Hepatocyte (in vitro differentiated cells): Measurements from ENCODE around the gene KY. TPM values are rescaled to one million over a fixed set of nuclear protein-coding genes. Genes with fewer than 3 reads are reported as not detected.

Source experiments
- DNase-seq: peaks from one replicate; pipeline ENCODE4 v3.0.0-alpha.2; 2016; ENCODE audit warnings: low spot score
- H2AFZ ChIP-seq: fragments of 200-600 bp; sonication (generic); 2 replicates; pipeline ENCODE4 v1.6.0; 2016; ENCODE audit warnings: antibody characterized with exemption, mild to moderate bottlenecking
- H3K27ac ChIP-seq: fragments of 200-600 bp; sonication (generic); 2 replicates; pipeline ENCODE4 v1.5.1; 2016; ENCODE audit warnings: mild to moderate bottlenecking
- H3K27me3 ChIP-seq: fragments of 200-600 bp; sonication (generic); 2 replicates; pipeline ENCODE4 v1.6.1; 2016
- H3K36me3 ChIP-seq: fragments of 200-600 bp; sonication (generic); replicated peaks from 2 replicates; pipeline ENCODE4 v1.5.1; 2016; ENCODE audit warnings: low read depth; ENCODE audit not compliant: insufficient read depth
- H3K4me1 ChIP-seq: fragments of 200-600 bp; sonication (generic); 2 replicates; pipeline ENCODE4 v1.5.1; 2016; ENCODE audit warnings: mild to moderate bottlenecking, moderate library complexity; ENCODE audit not compliant: insufficient read depth
- H3K4me2 ChIP-seq: fragments of 200-600 bp; sonication (generic); 2 replicates; pipeline ENCODE4 v1.6.0; 2016
- H3K4me3 ChIP-seq: fragments of 200-600 bp; sonication (generic); 2 replicates; pipeline ENCODE4 v1.5.1; 2016; ENCODE audit warnings: mild to moderate bottlenecking
- H3K79me2 ChIP-seq: fragments of 200-600 bp; sonication (generic); 2 replicates; pipeline ENCODE4 v1.6.0; 2017; ENCODE audit warnings: mild to moderate bottlenecking
- H3K9me2 ChIP-seq: fragments of 200-600 bp; sonication (generic); replicated peaks from 2 replicates; pipeline ENCODE4 v1.6.0; 2017; ENCODE audit warnings: mild to moderate bottlenecking; ENCODE audit not compliant: insufficient read depth
- H3K9me3 ChIP-seq: fragments of 200-600 bp; sonication (generic); 2 replicates; pipeline ENCODE4 v1.5.1; 2016; ENCODE audit warnings: low read depth, mild to moderate bottlenecking
- H4K20me1 ChIP-seq: fragments of 200-600 bp; sonication (generic); 2 replicates; pipeline ENCODE4 v1.6.0; 2016; ENCODE audit warnings: mild to moderate bottlenecking; ENCODE audit not compliant: insufficient read depth, poor library complexity, severe bottlenecking
- CTCF ChIP-seq: fragments of 200-600 bp; sonication (generic); IDR thresholded peaks from 2 replicates; pipeline ENCODE4 v1.5.1; 2016; ENCODE audit warnings: antibody characterized with exemption, mild to moderate bottlenecking; ENCODE audit not compliant: poor library complexity
- EZH2 ChIP-seq: fragments of 200-600 bp; sonication (generic); IDR thresholded peaks from 2 replicates; pipeline ENCODE4 v1.6.1; 2016; ENCODE audit warnings: antibody characterized with exemption, mild to moderate bottlenecking, borderline replicate concordance
- EZH2phosphoT487 ChIP-seq: fragments of 200-600 bp; sonication (generic); IDR thresholded peaks from one replicate; pipeline ENCODE4 v1.6.1; 2018; ENCODE audit warnings: antibody characterized with exemption, mild to moderate bottlenecking, low read depth, moderate library complexity; ENCODE audit not compliant: unreplicated experiment, severe bottlenecking
- WGBS: methylation state at CpG from one replicate; pipeline ENCODE4 v1.1.6; 2016; ENCODE audit warnings: low lambda C conversion rate; ENCODE audit errors: missing lambda C conversion rate; 5-methylcytosine and 5-hydroxymethylcytosine counted together
- polyA plus RNA-seq: library from polyadenylated mRNA; unstranded; fragments of >200 nt; fragmentation: Nextera tagmentation; extraction: Ambion mirVana; gene quantifications from 2 replicates; pipeline ENCODE4 v1.2.1, GENCODE V29; 2016
- total RNA-seq: library from RNA; depleted of rRNA; stranded (reverse); fragments of >200 nt; gene quantifications from 2 replicates; pipeline ENCODE4 v1.2.3, GENCODE V29; 2014

KY gene
- total and polyA plus RNA-seq, 2 experiments from 2014 or later = 0.53 to 1.6 TPM

- Histone ChIP-seq H3K27me3 (no peaks in the 10 kb centered on the region), H3K4me2 (no peak overlapping the region), H3K27ac (no peak overlapping the region), H3K9me3 (no peaks in the 10 kb centered on the region), H3K4me3 (no peak overlapping the region), H3K36me3 (no peaks in the 10 kb centered on the region), H3K4me1 (no peaks in the 10 kb centered on the region), H4K20me1 (no peaks in the 10 kb centered on the region), H2AFZ (no peak overlapping the region), H3K79me2 (no peaks in the 10 kb centered on the region), H3K9me2 (no peaks in the 10 kb centered on the region)
- TF ChIP-seq EZH2phosphoT487 (no peak), EZH2 (no peak), CTCF (no peak)
- 79% methylated on average over 7 of the region's 7 CpGs for WGBS
- no peak for DNase-seq
These were observed 13.1 kb upstream of the KY start for GRCh38 chr3:134663721-134664456.

- no peak for TF ChIP-seq EZH2
- TF ChIP-seq CTCF = no peak
- no peak for TF ChIP-seq EZH2phosphoT487
- no peak for DNase-seq
- 96% methylated on average over 5 of the region's 5 CpGs for WGBS
These were observed 9.2 kb upstream of the KY start for GRCh38 chr3:134660046-134660441.

GRCh38 chr3:134659391-134660045 lies 8.7 kb upstream of the KY start:
- H2AFZ ChIP-seq = no peak overlapping the region
- no peak overlapping the region for H3K4me2 ChIP-seq
- no peak for DNase-seq
- H3K9me3 ChIP-seq = no peaks in the 10 kb centered on the region
- WGBS = 82% methylated on average over 15 of the region's 15 CpGs
- H3K4me3 ChIP-seq = no peak overlapping the region
- TF ChIP-seq EZH2 (no peak), EZH2phosphoT487 (no peak), CTCF (no peak)
- peaks cover 9% of the 10 kb centered on the region for H3K27me3 ChIP-seq
- H3K79me2 ChIP-seq = no peaks in the 10 kb centered on the region
- H3K4me1 ChIP-seq = no peaks in the 10 kb centered on the region
- no peaks in the 10 kb centered on the region for H3K9me2 ChIP-seq
- no peaks in the 10 kb centered on the region for H4K20me1 ChIP-seq
- H3K36me3 ChIP-seq = no peaks in the 10 kb centered on the region
- no peak overlapping the region for H3K27ac ChIP-seq

More at GRCh38 chr3:134660046-134660441, 9.2 kb upstream of the KY start:
- H3K9me2 ChIP-seq = no peaks in the 10 kb centered on the region
- no peaks in the 10 kb centered on the region for H4K20me1 ChIP-seq
- no peak overlapping the region for H2AFZ ChIP-seq
- no peak overlapping the region for H3K27ac ChIP-seq
- no peaks in the 10 kb centered on the region for H3K4me1 ChIP-seq
- peaks cover 4% of the 10 kb centered on the region for H3K27me3 ChIP-seq
- H3K79me2 ChIP-seq = no peaks in the 10 kb centered on the region
- H3K9me3 ChIP-seq = no peaks in the 10 kb centered on the region
- no peak overlapping the region for H3K4me3 ChIP-seq
- no peak overlapping the region for H3K4me2 ChIP-seq
- H3K36me3 ChIP-seq = no peaks in the 10 kb centered on the region
